IPS-20b (cell line): ENCODE results near the gene TREML2.

Source experiments
- H3K27ac ChIP-seq: one replicate; pipeline ENCODE4 v1.5.1; 2013; ENCODE audit warnings: low read length
- H3K27me3 ChIP-seq: 2 replicates; pipeline ENCODE4 v1.6.1; 2013; ENCODE audit warnings: mild to moderate bottlenecking, low read length, inconsistent platforms; ENCODE audit not compliant: insufficient read depth
- H3K36me3 ChIP-seq: 2 replicates; pipeline ENCODE4 v1.6.1; 2013; ENCODE audit warnings: low read depth, mild to moderate bottlenecking, inconsistent platforms, low read length, moderate library complexity; ENCODE audit not compliant: insufficient read depth
- H3K4me1 ChIP-seq: 2 replicates; pipeline ENCODE4 v1.6.1; 2013; ENCODE audit warnings: mild to moderate bottlenecking, control low read depth, inconsistent platforms, low read length, moderate library complexity; ENCODE audit not compliant: insufficient read depth
- H3K4me3 ChIP-seq: 2 replicates; pipeline ENCODE4 v1.5.1; 2013; ENCODE audit warnings: mild to moderate bottlenecking, low read length, inconsistent platforms
- H3K9ac ChIP-seq: 2 replicates; pipeline ENCODE4 v1.6.1; 2013; ENCODE audit warnings: low read depth, mild to moderate bottlenecking, inconsistent platforms, low read length, moderate library complexity
- H3K9me3 ChIP-seq: 2 replicates; pipeline ENCODE4 v1.6.1; 2013; ENCODE audit warnings: mild to moderate bottlenecking, low read depth, low read length, inconsistent platforms; ENCODE audit not compliant: insufficient read depth

TREML2 gene

GRCh38 chr6:41171908-41172307, 29.0 kb downstream of the TREML2 start:
- H3K9me3 ChIP-seq = no peaks in the 10 kb centered on the region
- no peaks in the 10 kb centered on the region for H3K27me3 ChIP-seq
- H3K9ac ChIP-seq = peak overlapping the region; percentile 55; the same call in 1 of the 2 replicates
- H3K36me3 ChIP-seq = no peaks in the 10 kb centered on the region
- peak overlapping the region; percentile 27 for H3K27ac ChIP-seq
- H3K4me1 ChIP-seq = peaks cover 13% of the 10 kb centered on the region
- no peak overlapping the region for H3K4me3 ChIP-seq

- H3K4me1 ChIP-seq = peaks cover 13% of the 10 kb centered on the region
- peak overlapping the region; percentile 0 for H3K27ac ChIP-seq
- H3K27me3 ChIP-seq = no peaks in the 10 kb centered on the region
These were observed 30.3 kb downstream of the TREML2 start for GRCh38 chr6:41170547-41171160.

GRCh38 chr6:41167173-41167963, 33.6 kb downstream of the TREML2 start:
- Histone ChIP-seq H3K36me3 (no peaks in the 10 kb centered on the region), H3K9me3 (no peaks in the 10 kb centered on the region), H3K9ac (no peak overlapping the region), H3K4me3 (no peak overlapping the region), H3K27me3 (no peaks in the 10 kb centered on the region), H3K27ac (no peak overlapping the region), H3K4me1 (peaks cover 13% of the 10 kb centered on the region)

More at GRCh38 chr6:41170547-41171160, 30.3 kb downstream of the TREML2 start:
- H3K36me3 ChIP-seq = no peaks in the 10 kb centered on the region
- H3K9me3 ChIP-seq = no peaks in the 10 kb centered on the region
- no peak overlapping the region; the same call in 1 of the 2 replicates for H3K4me3 ChIP-seq
- H3K9ac ChIP-seq = peak overlapping the region; percentile 55; the same call in 1 of the 2 replicates

- H3K27me3 ChIP-seq = no peaks in the 10 kb centered on the region
- no peak overlapping the region for H3K27ac ChIP-seq
- H3K36me3 ChIP-seq = no peaks in the 10 kb centered on the region
- H3K9me3 ChIP-seq = no peaks in the 10 kb centered on the region
- no peak overlapping the region for H3K4me3 ChIP-seq
- H3K4me1 ChIP-seq = no peaks in the 10 kb centered on the region
- no peak overlapping the region for H3K9ac ChIP-seq
These were observed 36.3 kb downstream of the TREML2 start for GRCh38 chr6:41164551-41165120.

- Histone ChIP-seq H3K4me3 (no peak overlapping the region), H3K27me3 (no peaks in the 10 kb centered on the region), H3K27ac (no peak overlapping the region), H3K9me3 (no peaks in the 10 kb centered on the region), H3K4me1 (no peaks in the 10 kb centered on the region), H3K36me3 (no peaks in the 10 kb centered on the region), H3K9ac (no peak overlapping the region)
These were observed 37.6 kb downstream of the TREML2 start for GRCh38 chr6:41163419-41163717.

GRCh38 chr6:41162687-41163418, 38.1 kb downstream of the TREML2 start, which contains the start of gene TREM2:
TREM2 (minus strand) TSS chr6:41163116; CDS start chr6:41163082, 34 bp downstream.
- Histone ChIP-seq H3K36me3 (no peaks in the 10 kb centered on the region), H3K4me3 (no peak within 1 kb of the TSS), H3K4me1 (no peaks in the 10 kb centered on the region), H3K9ac (no peak within 1 kb of the TSS), H3K27me3 (no peaks in the 10 kb centered on the region), H3K9me3 (no peaks in the 10 kb centered on the region), H3K27ac (no peak within 1 kb of the TSS)

GRCh38 chr6:41161851-41162552, 38.9 kb downstream of the TREML2 start:
- H3K4me3 ChIP-seq = no peak overlapping the region
- no peak overlapping the region for H3K27ac ChIP-seq
- H3K27me3 ChIP-seq = no peaks in the 10 kb centered on the region
- H3K9me3 ChIP-seq = no peaks in the 10 kb centered on the region
- H3K4me1 ChIP-seq = no peaks in the 10 kb centered on the region
- H3K36me3 ChIP-seq = no peaks in the 10 kb centered on the region
- H3K9ac ChIP-seq = no peak overlapping the region

GRCh38 chr6:41161380-41161779, 39.6 kb downstream of the TREML2 start:
- Histone ChIP-seq H3K27me3 (no peaks in the 10 kb centered on the region), H3K4me3 (no peak overlapping the region), H3K36me3 (no peaks in the 10 kb centered on the region), H3K27ac (no peak overlapping the region), H3K9me3 (no peaks in the 10 kb centered on the region), H3K9ac (no peak overlapping the region), H3K4me1 (no peaks in the 10 kb centered on the region)

- Histone ChIP-seq H3K27ac (no peak overlapping the region), H3K9ac (no peak overlapping the region), H3K9me3 (no peaks in the 10 kb centered on the region), H3K4me1 (no peaks in the 10 kb centered on the region), H3K36me3 (no peaks in the 10 kb centered on the region), H3K27me3 (no peaks in the 10 kb centered on the region), H3K4me3 (no peak overlapping the region)
These were observed 40.0 kb downstream of the TREML2 start for GRCh38 chr6:41160933-41161332.

- Histone ChIP-seq H3K4me3 (no peak overlapping the region), H3K4me1 (no peaks in the 10 kb centered on the region), H3K36me3 (no peaks in the 10 kb centered on the region), H3K9ac (no peak overlapping the region), H3K27me3 (no peaks in the 10 kb centered on the region), H3K27ac (no peak overlapping the region), H3K9me3 (no peaks in the 10 kb centered on the region)
These were observed 41.4 kb downstream of the TREML2 start for GRCh38 chr6:41159415-41160082.

GRCh38 chr6:41157323-41157722, 43.6 kb downstream of the TREML2 start:
- no peaks in the 10 kb centered on the region for H3K4me1 ChIP-seq
- no peaks in the 10 kb centered on the region for H3K36me3 ChIP-seq
- no peaks in the 10 kb centered on the region for H3K9me3 ChIP-seq
- no peak overlapping the region for H3K9ac ChIP-seq
- no peaks in the 10 kb centered on the region for H3K27me3 ChIP-seq
- H3K27ac ChIP-seq = no peak overlapping the region
- H3K4me3 ChIP-seq = no peak overlapping the region
